H7 (cell line): ENCODE measurements around the gene QRICH2. TPM values are rescaled to one million over a fixed set of nuclear protein-coding genes. Genes with fewer than 3 reads are reported as not detected.
"Not testable (repeated sequence)": the region's sequence is repeated elsewhere in the genome, so short reads cannot be mapped to it uniquely, and the experiment has no call there.

Experiments
- DNase-seq: peaks from one replicate; pipeline ENCODE4 v3.0.0; 2012
- H3K27me3 ChIP-seq: 2 replicates; pipeline ENCODE4 v1.6.0; 2011; ENCODE audit warnings: mild to moderate bottlenecking, low read length; ENCODE audit not compliant: control insufficient read depth, insufficient read depth
- H3K36me3 ChIP-seq: replicated peaks from 2 replicates; pipeline ENCODE4 v1.5.1; 2011; ENCODE audit warnings: low read length; ENCODE audit not compliant: control insufficient read depth, insufficient read depth
- H3K4me3 ChIP-seq: 2 replicates; pipeline ENCODE4 v1.5.1; 2011; ENCODE audit warnings: low read depth, mild to moderate bottlenecking, control low read depth, low read length, moderate library complexity; ENCODE audit not compliant: insufficient read depth
- total RNA-seq: library from RNA; depleted of rRNA; stranded (reverse); fragments of >200 nt; shearing (Covaris generic); gene quantifications from 2 replicates; pipeline ENCODE4 v1.2.3, GENCODE V29; 2014

The QRICH2 gene
- total RNA-seq, 1 experiment from 2014 or later = 1.1 TPM

DNA sequence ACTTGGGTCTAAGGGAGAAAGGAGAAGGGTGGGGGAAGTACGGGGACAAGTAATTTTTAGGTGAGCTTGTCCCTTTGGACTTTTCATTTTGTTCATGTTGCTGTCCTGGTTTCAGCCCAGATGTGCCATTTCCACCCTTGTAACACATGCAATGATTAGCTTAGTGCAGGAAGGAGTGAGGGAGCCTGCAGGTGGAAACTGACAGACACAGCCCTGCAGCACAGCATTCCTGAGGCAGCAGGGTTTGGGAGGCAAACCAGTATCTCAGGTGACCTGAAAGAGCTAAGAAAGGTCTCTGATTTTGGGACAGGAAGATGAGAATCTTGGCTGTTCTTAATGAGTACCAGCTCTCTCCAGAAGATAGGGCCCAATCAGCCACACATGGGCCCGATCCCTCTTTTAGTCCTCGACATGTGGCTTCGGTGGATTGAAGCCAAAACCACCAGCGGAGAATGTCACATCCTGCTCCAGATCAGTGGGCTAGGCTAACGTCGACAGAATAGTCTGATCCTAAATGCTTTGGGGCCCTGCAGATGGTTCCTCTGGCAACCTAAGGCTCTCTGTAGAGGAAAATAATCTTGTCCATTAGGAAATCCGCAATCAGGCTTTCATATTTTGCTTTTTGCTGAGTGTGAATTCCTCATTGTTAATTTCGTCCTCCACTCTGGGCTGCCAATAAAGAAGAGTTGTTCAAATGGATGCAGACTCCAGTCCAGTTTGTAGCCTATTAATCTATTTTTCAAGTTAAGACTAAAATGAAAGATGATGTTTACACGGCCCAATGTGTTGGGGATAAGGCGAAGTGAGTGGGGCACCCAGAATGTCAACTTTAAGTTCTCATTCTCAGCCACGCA, 64.0 kb downstream of the QRICH2 start:
- no peaks in the 10 kb centered on the region for H3K36me3 ChIP-seq
- DNase-seq = no peak
- H3K4me3 ChIP-seq = no peak overlapping the region
- H3K27me3 ChIP-seq = peaks cover 29% of the 10 kb centered on the region

DNA sequence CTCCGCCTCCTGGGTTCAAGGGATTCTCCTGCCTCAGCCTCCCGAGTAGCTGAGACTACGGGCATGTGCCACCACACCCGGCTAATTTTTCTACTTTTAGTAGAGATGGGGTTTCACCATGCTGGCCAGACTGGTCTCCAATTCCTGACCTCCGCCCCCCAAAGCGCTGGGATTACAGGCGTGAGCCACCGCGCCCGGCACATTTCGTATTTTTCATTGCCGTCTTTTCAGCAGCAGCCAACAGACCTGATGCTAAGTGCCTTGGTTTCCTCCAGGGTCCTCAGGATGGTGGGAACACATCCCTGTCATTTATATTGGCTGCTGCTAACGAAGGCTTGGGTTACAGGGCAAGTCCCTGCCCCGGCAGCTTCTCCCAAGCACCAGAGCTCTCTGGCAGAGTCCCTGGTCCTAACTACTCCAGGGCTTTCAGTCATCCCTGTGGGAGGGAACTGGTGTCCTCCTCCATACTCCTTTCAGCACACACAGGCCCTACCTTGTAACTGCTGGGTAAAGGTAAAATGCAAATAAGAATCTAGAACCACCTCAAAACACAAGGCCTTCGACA, 66.3 kb downstream of the QRICH2 start:
- H3K27me3 ChIP-seq = peaks cover 42% of the 10 kb centered on the region
- H3K36me3 ChIP-seq = no peaks in the 10 kb centered on the region
- no peak overlapping the region for H3K4me3 ChIP-seq
- DNase-seq = no peak

DNA sequence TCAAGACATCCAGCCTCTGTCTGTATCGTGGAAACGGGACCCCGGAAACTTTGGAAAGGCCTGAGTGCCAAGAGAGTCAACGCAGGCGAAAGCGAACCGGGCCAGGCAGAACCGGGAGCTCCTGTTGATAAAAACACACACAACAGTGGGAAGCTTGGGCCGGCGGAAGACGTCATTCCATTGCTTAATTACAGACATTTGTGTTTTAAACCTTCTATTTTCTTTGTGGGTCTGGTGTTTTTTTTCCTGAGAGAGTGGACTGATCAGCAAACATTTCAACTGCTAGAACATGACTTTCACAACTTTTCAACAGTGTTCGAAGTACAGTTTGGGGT, 66.9 kb downstream of the QRICH2 start:
- peak overlapping the region; percentile 46 for H3K4me3 ChIP-seq
- H3K36me3 ChIP-seq = no peaks in the 10 kb centered on the region
- DNase-seq = no peak
- peaks cover 42% of the 10 kb centered on the region for H3K27me3 ChIP-seq

DNA sequence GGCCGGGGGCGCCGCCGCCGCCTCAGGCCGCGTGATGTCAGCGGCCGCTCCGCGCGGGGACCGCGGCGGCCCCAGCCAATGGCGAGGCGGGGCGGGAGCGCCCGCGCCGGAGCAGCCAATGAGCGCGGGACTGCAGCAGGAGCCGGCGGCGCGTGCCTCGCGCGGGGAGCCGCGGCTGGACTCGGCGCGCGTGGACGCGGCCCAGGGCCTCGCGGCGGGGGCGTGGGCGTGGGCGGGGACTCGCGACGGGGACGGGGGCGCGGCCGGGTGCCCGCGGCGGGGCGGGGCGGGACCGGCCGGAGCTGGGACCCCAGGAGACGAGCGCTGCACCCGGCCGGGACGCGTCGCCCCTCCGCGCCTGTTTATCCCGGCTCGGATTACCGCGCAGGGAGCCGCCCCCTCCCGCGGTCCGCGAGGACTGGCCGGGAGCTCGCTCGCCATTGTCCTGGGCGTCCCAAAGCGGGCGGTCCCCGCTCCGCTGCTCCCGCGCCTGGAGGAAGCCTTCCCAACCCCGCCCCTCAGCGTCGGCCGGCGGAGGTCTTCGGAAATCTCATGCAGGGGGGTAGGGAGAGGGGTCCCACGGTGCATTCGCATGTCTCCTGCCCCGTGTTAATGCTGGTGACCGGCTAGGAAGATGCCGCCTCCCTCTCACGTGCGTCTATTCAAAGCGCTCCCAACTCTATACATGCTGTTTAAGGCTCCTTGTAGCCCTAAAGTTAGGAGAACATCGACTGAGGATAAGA, 67.4 kb downstream of the QRICH2 start, which contains the start of gene RNF157:
RNF157 (minus strand) TSS at position 33 of the 743 bp plus-strand sequence. CDS start 253 bp downstream, outside the sequence.
- H3K27me3 ChIP-seq = peaks cover 42% of the 10 kb centered on the region
- DNase-seq = peak; percentile 93
- H3K36me3 ChIP-seq = no peaks in the 10 kb centered on the region
- peak within 1 kb of the TSS; percentile 46 for H3K4me3 ChIP-seq

DNA sequence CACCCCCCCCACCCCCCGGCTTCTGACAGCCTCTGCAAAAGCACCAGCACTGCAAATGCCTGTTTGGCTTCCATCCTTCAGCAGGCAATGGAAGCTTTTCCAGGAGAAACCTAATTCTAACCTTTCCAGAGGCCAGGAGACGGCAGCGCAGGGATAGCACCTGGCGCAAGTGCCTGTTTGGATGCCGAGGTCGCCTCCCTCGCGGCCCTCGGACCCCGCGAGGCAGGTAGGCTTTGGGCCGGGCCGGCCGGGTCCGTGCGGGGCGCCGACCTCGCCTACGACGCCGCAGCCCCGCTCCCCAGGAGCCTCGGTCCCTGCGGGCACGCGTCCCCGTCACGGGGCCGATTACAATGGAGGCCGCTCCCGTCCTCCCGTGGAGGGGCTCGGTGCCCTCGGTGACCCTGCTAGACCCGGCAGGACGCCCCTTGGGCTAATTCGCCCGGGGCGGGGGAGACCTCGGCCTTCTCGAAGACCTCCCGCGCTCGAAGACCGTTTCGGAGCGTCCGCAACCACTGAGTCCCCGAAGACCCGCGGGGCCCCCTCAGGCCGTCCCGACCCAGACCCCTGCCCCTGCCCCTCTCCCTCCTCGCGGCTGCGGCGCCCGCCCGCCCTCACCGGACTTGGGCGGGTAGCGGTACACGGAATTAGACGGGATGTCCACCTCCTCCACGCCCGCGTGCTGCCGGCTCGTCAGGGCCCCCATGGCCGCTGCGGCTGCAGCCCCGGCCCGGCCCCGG, 68.4 kb downstream of the QRICH2 start:
- DNase-seq = peak; percentile 78
- Histone ChIP-seq H3K27me3 (peaks cover 42% of the 10 kb centered on the region), H3K4me3 (peak overlapping the region; percentile 43), H3K36me3 (no peaks in the 10 kb centered on the region)

DNA sequence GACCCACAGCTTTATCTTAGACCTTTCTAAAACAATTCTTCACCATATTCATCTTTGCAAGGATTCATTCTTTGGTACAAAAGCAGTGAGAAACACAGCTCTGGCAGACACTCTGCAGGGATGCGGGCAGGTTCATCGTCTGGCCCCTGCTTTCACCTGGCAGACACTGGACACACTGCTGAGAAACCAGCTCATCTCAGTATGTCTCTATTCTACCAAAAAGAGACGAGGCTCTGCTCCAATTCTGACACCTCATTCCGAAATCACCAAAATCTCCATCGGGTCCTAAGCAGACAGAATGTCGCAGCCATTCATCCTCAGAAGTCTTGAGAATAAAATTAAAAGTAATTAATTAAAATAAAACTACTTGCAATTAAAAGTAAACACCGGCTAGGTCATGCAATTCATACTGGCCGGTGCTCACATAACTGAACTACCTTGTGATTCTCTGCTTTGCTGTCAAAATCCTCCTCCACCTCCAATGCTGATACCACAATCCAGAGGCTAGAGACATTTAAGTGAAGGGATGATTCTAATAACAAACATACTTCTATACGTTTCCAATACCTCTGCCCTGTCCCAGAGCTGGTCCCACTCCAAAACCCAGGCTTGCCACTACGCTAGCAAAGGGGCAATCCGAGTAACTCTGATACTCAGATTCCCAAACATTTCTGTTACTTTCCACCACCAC, 69.1 kb downstream of the QRICH2 start:
- no peak for DNase-seq
- Histone ChIP-seq H3K4me3 (no peak overlapping the region), H3K27me3 (peaks cover 42% of the 10 kb centered on the region), H3K36me3 (no peaks in the 10 kb centered on the region)

DNA sequence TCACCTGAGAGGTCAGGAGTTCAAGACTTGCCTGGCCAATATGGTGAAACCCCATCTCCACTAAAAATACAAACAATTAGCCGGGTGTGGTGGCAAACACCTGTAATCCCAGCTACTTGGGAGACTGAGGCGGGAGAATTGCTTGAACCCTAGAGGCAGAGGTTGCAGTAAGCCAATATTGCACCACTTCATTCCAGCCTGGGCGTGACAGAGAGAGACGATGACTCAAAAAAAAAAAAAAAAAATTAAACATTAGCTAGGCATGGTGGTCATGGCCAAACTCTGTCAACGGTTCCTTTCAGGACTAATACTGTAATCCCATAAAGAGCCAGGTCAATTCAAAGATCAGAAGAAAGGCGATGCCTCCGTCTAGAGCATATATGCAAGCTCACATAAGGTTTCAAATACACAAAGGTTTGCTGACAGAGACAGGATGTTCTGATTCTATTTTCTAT, 70.2 kb downstream of the QRICH2 start:
- no peak overlapping the region for H3K4me3 ChIP-seq
- H3K27me3 ChIP-seq = peaks cover 42% of the 10 kb centered on the region
- no peak for DNase-seq
- H3K36me3 ChIP-seq = no peaks in the 10 kb centered on the region

DNA sequence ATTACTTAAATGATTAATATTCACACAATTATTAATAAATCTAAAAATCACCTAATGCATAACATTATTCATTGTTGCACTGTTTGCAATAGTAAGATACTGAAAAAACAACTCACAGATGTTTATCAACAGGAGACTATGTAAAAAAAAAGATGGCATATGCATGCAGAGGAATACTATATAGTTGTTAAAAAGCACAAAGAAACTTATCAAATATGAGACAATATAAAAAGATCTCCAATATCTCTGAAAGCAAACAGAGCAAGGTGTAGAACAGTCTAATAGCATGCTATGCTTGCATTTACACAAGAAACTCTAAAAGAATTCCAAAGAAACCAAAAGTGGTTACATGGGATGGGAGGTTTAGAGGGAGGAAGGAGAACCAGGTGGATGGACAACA, 71.5 kb downstream of the QRICH2 start:
- Histone ChIP-seq H3K36me3 (no peaks in the 10 kb centered on the region), H3K27me3 (peaks cover 31% of the 10 kb centered on the region), H3K4me3 (no peak overlapping the region)
- no peak for DNase-seq

DNA sequence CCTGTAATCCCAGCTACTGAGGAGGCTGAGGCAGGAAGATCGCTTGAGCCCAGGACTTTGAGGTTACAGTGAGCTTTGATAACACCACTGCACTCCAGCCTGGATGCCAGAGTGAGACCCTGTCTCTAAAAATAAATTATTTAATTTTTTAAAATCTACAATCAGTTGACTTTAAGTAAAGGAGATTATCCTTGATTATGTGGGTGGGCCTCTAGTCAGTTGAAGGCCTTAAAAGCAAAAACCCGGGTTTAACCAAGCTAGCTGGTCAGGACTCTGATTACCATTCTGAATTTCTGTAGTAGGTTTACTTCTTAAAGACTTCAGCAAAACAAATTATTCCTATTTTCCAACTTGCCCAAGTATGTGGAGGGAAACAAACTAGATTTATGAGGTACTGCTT, 72.2 kb downstream of the QRICH2 start:
- Histone ChIP-seq H3K4me3 (no peak overlapping the region), H3K27me3 (peaks cover 26% of the 10 kb centered on the region), H3K36me3 (no peaks in the 10 kb centered on the region)
- DNase-seq = no peak

DNA sequence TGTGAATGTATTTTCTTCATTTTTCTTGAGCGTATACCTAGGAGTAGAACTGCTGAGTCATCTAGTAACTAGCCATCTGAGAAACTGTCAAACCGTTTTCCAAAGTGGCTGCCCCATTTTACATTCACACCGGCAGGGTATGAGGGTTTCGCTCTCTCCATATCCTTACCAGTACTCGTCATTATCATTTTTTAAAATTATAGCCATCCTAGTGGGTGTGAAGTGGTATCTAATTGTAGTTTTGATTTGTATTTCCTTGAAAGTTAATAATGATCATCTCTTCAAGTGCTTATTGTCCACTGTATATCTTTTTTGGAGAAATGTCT, 73.8 kb downstream of the QRICH2 start:
- Histone ChIP-seq H3K36me3 (no peaks in the 10 kb centered on the region), H3K4me3 (no peak overlapping the region), H3K27me3 (peaks cover 16% of the 10 kb centered on the region)
- no peak for DNase-seq

DNA sequence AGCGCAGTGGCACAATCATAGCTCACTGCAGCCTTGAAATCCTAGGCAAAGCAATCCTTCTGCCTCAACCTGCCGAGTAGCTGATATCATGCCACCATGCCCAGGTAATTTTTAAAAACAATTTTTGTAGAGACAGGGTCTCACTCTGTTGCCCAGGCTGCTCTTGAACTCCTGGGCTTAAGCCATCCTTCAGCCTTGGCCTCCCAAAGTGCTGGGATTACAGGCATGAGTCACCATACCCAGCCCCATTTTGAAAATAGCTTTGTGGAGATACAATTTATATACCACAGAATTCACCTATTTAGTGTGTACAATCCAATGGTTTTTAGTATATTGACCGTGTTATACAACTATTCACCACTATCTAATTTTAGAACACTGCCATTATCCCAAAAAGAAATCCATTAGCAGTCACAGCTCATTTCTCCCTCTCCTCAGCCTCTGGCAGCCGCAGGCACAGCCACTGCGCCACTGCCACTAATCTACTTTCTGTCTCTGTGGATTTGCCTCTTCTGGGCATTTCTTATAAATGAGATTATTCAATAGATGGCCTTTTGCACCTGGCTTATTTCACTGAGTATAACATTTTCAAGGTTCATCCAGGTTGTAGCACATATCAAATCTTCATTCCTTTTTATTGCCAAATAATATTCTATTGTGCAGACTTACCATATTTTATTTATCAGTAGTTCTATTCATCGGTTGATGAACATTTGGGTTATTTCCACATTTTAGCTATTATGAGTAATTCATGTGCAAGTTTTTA, 74.3 kb downstream of the QRICH2 start:
- Histone ChIP-seq H3K4me3 (no peak overlapping the region), H3K27me3 (peaks cover 10% of the 10 kb centered on the region), H3K36me3 (no peaks in the 10 kb centered on the region)
- DNase-seq = no peak

DNA sequence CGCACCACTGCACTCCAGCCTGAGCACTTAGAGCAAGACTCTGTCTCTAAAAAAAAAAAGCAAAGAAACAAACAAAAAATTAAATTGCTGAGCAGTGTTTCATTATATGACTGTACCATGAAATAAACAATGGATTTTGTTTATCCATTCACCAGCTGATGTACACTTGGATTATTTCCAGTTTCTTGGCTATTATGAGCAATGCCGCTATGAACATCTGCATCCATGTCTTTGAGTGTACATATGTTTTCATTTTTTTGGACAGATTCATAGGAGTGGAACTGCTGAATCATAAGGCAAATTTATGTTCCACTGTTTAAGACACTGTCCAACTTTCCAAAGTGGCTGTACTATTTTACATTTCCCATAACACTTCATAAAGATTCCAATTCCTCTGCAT, 75.7 kb downstream of the QRICH2 start:
- Histone ChIP-seq H3K27me3 (no peaks in the 10 kb centered on the region; the same call in 1 of the 2 replicates), H3K4me3 (no peak overlapping the region), H3K36me3 (no peaks in the 10 kb centered on the region)
- DNase-seq = no peak

DNA sequence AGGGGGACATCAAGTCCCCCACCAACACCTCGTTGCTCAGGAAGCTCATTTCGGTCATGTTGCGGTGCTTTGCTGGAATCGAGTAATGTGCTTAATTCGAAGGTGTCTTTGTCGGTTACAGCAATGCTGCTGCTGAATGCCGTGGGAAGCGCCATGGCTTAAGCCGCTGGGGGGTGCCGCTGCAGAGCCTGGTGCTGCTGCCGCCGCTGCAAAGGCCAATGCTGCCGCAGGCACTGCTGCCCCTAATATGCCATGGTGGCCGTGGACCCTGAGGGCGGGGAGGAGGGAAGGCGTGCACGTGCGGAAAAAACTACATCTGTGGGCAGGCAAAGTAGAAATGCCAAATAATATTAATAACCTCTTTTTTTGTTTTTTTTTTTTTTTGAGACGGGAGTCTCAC, 81.3 kb downstream of the QRICH2 start:
- H3K4me3 ChIP-seq, H3K27me3 ChIP-seq, H3K36me3 ChIP-seq, DNase-seq: not testable (repeated sequence)
